Activated CD4-positive, alpha-beta T cell treated with anti-CD3 and anti-CD28 coated beads for 4 hours (primary cell): ENCODE measurements around the gene TRIP12.
"Not testable (repeated sequence)": the region's sequence is repeated elsewhere in the genome, so short reads cannot be mapped to it uniquely, and the experiment has no call there.

ENCODE experiments used
- DNase-seq, 2 donors: peaks; one replicate each; pipeline ENCODE4 v3.0.0-alpha.2; 2020

Gene TRIP12

DNA sequence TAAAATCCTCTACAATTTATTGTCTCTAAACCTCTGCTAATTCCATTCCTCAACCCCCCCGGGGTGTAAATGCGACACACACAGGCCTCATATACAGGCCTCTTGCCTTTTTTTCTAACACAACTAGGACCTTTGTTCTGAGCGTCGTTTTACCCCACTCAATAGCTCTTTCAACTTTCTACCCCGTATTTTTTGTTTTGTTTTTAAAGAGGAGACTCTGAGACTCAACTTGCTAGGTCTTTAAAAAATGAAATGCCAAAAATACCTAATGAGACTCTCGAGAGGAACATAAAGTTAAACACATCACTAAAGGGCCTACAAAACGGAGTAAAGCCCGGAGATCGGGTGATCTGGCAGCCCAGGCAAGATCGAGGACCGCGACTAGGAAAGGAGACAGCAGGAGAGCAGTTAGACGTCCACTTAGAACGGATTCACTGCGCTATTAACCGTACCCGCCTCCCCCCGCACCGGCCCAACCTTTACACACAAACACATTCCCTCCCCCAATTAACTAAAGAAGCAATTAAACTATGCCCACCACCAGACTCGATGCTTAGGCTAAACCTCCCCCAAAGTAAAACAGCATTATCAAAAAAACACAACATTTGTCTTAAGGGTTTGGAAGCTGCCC, 1.7 kb downstream of the TRIP12 start:
- peak; percentile 18 to 21 for DNase-seq

GRCh38 chr2:229917793-229918192, 4.0 kb downstream of the TRIP12 start:
- DNase-seq, result no peak

DNA sequence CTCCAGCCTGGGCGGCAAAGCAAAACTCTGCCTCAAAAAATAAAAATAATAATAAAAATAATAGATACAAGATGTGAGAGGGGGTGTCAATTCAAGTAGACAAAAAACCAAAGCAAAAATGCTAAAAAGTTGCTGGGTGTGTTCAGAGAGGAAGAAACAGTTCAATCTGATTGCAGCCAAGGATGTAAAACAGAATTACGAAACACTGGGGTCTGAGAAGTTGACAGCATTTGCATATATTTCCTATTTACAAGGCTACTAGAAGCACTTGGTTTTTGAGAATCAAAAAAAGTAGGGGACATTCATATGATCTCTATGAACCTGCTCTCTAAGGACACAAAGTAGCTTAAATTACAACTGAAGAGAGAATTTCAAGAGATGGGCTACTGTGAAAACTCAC, 7.6 kb downstream of the TRIP12 start:
- no peak for DNase-seq

DNA sequence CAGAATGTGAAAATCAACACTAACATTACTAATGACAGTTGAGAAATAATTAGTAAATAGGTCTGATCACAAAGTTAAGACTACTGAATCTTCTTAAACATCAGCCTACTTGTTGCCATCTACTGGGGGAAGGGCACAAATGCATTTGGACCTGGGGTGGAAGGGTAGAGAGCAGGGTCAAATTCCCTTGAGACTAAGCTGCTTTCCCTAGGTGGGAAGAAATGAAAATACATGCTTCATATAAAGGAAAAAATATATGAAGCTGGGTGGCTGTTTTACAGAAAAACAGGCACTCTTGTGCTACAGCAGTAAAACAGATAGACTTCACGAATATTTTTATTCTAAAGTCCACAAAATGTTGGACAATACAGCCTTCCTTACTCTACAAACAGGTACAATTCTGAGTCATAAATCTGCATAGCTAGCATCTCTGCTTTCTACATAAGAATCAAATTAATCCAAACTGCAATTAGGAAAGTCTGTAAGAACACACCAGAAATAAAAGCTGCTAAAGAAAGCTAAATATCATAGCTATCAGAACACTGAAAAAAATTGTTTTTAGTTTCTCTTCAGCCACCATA, 10.9 kb downstream of the TRIP12 start:
- DNase-seq, result peak in 1 of 2 donors; percentile 30

DNA sequence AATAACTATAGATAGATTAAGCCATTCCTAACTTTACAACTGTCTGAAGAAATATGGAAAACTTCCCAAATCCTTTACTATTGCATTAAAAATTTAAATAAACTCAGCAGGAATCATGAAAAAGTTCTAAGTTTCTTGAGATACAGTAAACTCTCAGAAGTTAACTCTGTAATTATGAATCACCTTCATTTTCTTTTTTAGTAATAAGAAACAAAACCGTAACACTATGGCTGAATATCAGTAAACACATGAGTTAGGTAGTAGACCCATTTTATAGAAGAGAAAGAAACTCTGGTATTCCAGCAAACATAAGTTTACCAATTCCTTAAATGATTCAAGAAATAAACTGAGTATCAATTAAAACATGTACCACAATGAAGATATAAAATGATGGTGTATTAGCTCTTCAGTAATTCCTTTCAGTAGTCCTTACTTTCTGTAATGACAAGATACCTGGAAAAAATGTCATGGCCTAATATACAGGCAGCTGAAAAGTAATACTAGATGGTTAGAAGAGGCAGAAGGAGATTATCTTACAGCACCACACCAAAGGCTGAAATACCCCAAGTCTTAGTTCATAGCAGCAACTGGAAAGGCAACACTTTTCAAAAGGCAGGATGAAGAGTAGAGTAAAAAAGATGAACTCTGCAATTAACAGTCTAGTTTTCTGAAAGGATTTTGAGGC, 11.5 kb downstream of the TRIP12 start:
- DNase-seq, result no peak

- no peak for DNase-seq
These were observed 12.7 kb downstream of the TRIP12 start for GRCh38 chr2:229909090-229909489.

- no peak for DNase-seq
These were observed 16.2 kb downstream of the TRIP12 start for GRCh38 chr2:229905601-229906000.

DNA sequence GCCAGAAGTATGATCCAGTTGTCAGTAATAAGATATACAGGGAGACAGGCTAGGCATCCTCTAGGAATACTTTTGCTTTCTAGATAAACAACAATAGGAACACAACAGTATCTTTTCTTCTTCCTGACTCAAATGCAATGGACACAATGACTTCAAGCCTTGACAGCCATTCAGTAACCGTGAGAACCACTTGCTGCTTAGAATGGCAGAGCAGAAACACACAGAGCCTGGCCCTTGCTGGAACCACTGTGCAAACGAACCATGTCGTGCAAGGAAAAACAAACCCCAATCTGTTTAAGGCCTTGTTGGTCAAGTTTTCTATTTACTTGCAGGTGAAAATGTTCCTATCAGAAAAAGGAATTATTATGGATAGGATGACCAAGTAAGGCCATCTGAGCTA, 18.8 kb downstream of the TRIP12 start:
- DNase-seq, result no peak

- no peak for DNase-seq
These were observed 20.0 kb downstream of the TRIP12 start for GRCh38 chr2:229901819-229902218.

DNA sequence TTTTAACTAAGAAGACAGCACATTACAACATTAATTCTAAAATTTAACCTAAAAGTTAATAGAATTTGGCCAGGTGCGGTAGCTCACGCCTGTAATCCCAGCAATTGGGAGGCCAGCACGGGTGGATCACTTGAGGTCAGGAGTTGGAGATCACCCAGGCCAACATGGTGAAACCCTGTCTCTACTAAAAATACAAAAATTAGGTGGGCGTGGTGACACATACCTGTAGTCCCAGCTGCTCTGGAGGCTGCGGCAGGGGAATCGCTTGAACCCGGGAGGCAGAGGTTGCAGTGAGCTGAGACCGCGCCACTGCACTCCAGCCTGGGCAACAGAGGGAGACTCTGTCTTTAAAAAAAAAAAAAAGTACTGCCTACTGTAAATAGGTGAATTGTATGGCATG, 21.3 kb downstream of the TRIP12 start:
- not testable (repeated sequence) for DNase-seq

DNA sequence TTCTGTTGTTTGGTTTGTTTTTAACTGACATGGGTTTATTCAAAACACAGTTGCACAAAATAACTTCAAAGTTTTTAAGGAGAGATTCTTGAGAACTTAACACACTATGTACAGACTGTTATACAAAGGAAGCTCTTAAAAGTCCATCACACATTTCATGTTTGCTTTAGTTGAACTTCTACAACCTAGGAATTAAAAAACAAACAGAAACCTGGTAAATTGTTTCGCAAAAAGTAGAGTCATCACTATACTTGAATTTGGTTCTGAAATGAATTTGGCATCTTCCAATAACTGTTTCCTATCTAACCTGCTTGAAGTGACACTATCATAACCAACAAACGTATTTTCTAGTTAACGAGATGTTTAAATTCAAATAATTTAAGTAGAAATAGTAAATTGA, 21.8 kb downstream of the TRIP12 start:
- DNase-seq, result no peak

GRCh38 chr2:229899604-229900003, 22.2 kb downstream of the TRIP12 start:
- no peak for DNase-seq

DNA sequence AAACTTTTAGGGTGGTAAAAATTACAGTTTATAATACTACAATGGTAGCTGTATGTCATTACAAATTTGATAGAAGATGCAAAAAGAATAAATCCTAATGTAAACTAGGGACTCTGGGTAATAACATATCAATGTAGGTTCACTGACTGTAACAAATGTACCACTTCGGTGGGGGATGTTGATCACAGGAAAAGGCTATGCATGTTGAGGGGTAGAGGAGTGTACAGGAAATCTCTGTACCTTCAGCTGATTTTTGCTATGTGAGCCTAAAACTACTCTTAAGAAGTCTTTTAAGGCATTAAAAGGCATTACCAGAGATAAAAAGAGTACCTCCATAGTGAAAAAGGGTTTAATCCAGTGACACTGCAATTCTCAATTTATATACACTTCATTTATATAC, 25.0 kb downstream of the TRIP12 start:
- DNase-seq, result no peak

- no peak for DNase-seq
These were observed 32.8 kb downstream of the TRIP12 start for GRCh38 chr2:229889023-229889422.

DNA sequence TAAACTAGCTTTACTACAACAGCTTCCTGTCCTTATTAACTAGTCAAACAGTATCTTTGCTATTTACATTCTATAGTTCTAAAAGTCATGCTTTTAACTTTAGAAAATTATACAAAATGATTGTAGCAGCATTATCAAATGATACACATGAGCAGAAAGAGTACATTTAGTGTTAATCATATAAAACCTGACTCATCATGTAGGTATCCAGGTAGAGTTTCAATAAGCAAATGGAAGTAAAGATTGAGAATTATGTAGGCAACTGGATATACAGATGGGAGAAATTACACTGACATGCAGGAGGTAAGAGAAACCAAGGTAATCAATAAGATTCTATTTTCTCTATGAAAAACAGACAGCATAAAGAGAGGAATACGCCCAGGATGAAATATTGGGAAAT, 33.8 kb downstream of the TRIP12 start:
- DNase-seq, result no peak

DNA sequence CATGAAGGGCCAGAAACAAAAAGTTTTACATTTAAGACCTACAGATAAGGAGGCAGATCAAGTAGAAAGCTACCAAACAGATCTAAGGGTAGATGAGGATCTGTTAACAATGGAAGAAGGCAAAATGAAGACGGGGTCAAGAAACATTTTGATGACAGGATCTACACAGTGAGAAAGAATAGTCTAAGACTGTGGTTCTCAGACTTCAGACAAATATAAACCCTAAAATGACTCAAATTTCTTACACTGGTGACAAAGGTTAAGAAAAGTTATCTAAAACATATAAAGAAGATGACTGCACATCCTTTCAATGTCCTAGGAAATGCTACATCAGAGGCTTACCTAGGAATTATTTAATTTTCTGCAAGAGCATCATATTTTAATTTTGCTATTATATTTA, 34.4 kb downstream of the TRIP12 start:
- DNase-seq, result no peak

DNA sequence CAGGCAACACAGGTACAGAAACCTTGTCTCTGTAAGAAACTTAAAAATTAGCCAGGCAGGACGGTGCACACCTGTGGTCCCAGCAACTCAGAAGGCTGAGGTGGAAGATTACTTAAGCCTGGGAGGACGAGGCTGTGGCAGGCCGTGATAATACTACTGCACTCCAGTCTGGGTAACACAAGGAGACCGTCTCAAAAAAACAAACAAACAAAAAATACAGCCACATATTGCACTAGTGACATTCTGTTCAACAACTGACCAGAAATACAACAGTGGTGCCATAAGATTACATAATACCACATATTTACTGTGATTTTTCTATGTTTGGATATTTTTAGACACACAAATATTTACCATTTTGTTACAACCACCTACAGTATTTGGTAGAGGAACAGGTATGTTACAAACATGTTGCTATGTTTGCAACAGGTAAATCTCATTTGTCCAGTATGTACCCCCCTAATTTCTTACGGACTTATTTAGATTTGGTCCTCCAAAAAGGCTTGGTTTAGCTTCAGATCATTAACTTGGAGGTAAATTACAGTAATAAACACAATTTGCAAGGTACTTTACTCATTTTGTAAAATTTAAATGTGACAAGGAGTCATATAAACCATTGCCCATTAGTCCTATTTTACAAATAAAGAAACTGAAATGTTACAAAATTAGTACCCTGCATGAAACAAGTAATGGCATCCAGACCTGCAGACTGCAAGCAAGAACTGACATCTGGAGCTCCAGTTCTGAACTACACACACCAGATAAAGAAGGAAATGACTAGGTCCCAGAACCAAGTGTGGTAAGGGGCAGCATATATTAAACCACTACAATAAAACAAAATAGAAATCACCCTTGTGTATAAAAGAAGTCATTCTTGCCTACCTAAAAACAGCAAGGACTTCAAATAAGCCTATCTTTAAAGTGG, 36.8 kb downstream of the TRIP12 start:
- DNase-seq, result no peak

GRCh38 chr2:229882583-229882982, 39.2 kb downstream of the TRIP12 start:
- DNase-seq, result no peak

DNA sequence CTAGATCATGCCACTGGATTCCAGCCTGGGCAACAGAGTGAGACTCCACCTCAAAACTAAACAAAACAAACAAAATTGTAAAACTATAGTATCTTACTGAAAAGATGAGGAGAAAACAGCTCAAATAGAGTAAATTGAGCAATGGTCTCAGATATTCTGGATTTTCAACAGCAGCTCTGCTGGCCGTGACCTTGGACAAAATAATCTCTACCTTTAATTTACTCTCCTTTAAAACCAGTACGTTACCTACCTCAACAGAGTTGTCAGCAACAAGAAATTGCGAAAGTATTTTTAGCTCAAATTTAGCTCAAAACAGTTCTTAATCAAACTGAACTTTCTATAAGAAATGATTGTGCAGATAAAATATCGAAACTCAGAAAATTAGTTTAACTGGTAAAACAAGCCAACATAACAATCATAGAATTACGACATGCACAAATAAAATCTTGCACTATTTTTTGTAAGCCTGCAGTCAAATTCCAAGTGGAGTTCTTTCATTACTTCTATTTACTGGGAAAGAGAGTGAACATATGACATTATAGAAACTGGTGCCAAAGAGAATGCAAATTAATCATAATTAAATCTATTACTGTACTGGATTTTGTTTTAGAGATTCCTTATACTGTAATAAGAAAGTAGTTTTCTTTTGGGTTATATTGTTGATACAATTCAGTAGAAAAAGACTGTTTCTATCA, 40.8 kb downstream of the TRIP12 start:
- DNase-seq, result no peak

GRCh38 chr2:229879191-229879950, 42.4 kb downstream of the TRIP12 start:
- no peak for DNase-seq

DNA sequence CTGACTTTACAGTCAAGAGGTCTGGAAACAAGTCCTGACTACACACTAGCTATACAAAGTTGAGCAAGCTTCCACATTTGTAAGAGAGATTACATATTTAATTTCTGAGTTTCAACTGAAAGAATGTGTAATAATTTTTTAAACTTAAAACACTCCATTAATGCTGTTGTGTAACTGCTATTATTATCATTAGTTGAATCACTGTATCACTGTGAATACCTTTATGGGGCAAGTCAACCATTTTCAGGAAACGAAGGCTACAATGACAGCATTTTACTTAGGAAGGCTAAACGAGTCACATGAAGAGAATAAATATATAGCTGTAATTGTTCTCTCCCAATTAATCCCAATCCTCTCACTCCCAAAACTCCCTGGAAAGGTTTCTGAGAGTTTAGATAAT, 46.3 kb downstream of the TRIP12 start:
- DNase-seq, result no peak

GRCh38 chr2:229874647-229875046, 47.2 kb downstream of the TRIP12 start:
- DNase-seq, result no peak
